Pancreas (tissue), 10 donors: ENCODE results near the gene TEX22. TPM values are rescaled to one million over a fixed set of nuclear protein-coding genes. Genes with fewer than 3 reads are reported as not detected.
A peak's percentile ranks its signal among the peaks of the same experiment; 100 is the strongest.

ENCODE experiments used
- ATAC-seq, 4 donors: fragments of 200-7000 bp; cut with Tn5 transposase; one replicate each; pipeline versions ENCODE4 v1.8.0 to v1.9.1; 2020; ENCODE audit warnings: mild to moderate bottlenecking in 4 of 4, moderate library complexity in 4 of 4
- DNase-seq, 6 donors: peaks; one replicate each; pipeline ENCODE4 v3.0.0-alpha.2; 2020
- FAIRE-seq: peaks from 2 replicates; lab custom pipeline; 2012; peaks lifted over from hg19 to GRCh38; lab: Jason Lieb, UNC
- H3K27ac ChIP-seq, 4 donors: fragments of 200-600 bp; sonication (generic); 1 replicate in 3 of 4; 2 replicates in 1 of 4; pipeline versions ENCODE4 v1.5.0 to v1.8.0; 2020
- H3K27me3 ChIP-seq, 4 donors: fragments of 200-600 bp; one replicate each; pipeline ENCODE4 v1.8.0; 2021
- H3K36me3 ChIP-seq, 3 donors: fragments of 200-600 bp; sonication (generic) in 1 of 3; one replicate each; pipeline versions ENCODE4 v1.5.0 to v1.8.0; 2020 to 2021
- H3K4me1 ChIP-seq, 3 donors: fragments of 200-600 bp; one replicate each; pipeline ENCODE4 v1.8.0; 2021
- H3K4me3 ChIP-seq, 4 donors: fragments of 200-600 bp; sonication (generic) in 2 of 4; one replicate each; pipeline versions ENCODE4 v1.5.0 to v1.8.0; 2020 to 2021
- H3K9me3 ChIP-seq, 4 donors: fragments of 200-600 bp; one replicate each; pipeline ENCODE4 v1.8.0; 2021
- CTCF ChIP-seq, 4 donors: fragments of 200-600 bp; sonication (generic) in 3 of 4; IDR thresholded peaks; one replicate each; pipeline versions ENCODE4 v1.5.0 to v1.8.0; 2021; ENCODE audit warnings: antibody characterized with exemption in 4 of 4
- WGBS, 2 donors: extraction: QIAGEN DNeasy Blood & Tissue Kit; methylation state at CpG; one replicate each; pipeline ENCODE4 v1.1.7; 2013; 5-methylcytosine and 5-hydroxymethylcytosine counted together
- intact Hi-C, 3 donors: fragments of 100-400 bp; cut with DNase I; formaldehyde crosslinking; loops; one replicate each; pipeline versions ENCODE4 v1.11.1 to v1.14.2; 2022
- polyA plus RNA-seq, 2 donors: library from polyadenylated mRNA; stranded (reverse); fragments of 200-250 nt; gene quantifications; one replicate each; pipeline ENCODE4 v1.2.3, GENCODE V29; 2013
- total RNA-seq, 6 donors: library from RNA; stranded (reverse); fragmentation: NEBNext Ultra II Directional in 4 of 6; extraction: Animal tissue kit (Norgen Biotek cat#: 25700) in 4 of 6; gene quantifications; one replicate each; pipeline versions ENCODE4 v1.2.1 to v1.2.4, GENCODE V29; 2021 to 2023
- donor health status: healthy with polysubstance abuse.
- donor health status: DM: no; HTN: no; CAD: no; lungs with moderate emphysema.
- donor health status: DM: no; HTN: no; CAD: no.
- donor health status: control.
- donor health status: control.
- donor health status: Bipolar disorder and iron deficiency.
- donor health status: DM: yes; HTN: yes; CAD: no.
- donor health status: DM: no; HTN: no; CAD: no.
- donor health status: DM: no; HTN: no; CAD: no.
- donor health status: DM: yes; HTN: yes; CAD: no.

Gene TEX22
- total and polyA plus RNA-seq, 8 donors = 0.14 to 2.4 (median 1.1) TPM

DNA sequence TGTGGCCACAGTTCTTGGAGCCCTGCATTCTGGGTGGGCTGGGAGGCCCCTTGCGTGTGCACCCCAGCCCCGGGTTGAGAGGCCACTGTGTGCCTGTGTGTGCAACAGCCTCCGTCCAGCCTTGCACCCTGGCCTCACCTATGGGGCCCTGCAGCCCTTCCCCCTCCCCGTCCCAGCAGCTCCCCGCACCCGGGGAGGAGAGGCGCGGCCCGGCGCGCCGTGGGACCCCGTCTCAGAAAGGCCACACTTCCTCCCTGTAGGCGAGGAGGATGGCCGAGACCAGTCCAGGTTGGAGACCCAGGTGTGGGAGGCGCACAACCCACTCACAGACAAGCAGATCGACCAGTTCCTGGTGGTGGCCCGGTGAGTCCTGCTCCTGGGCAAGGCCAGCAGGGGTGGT, 59.7 kb downstream of the TEX22 start:
- H3K4me1 ChIP-seq = no peaks in the 10 kb centered on the region
- H3K27ac ChIP-seq = no peak overlapping the region
- no peak for TF ChIP-seq CTCF (IDR thresholded peaks at IDR 0.05)
- intact Hi-C loops = no loop called here
- FAIRE-seq (no peak), DNase-seq (peak in 1 of 6 donors; percentile 22), ATAC-seq (no peak)
- H3K27me3 ChIP-seq = no peaks in the 10 kb centered on the region
- H3K4me3 ChIP-seq = no peak overlapping the region
- no peaks in the 10 kb centered on the region for H3K9me3 ChIP-seq
- H3K36me3 ChIP-seq = peaks cover 0 to 35% (median 10%) of the 10 kb centered on the region in 3 donors
- WGBS, 2 donors = 87 to 88% methylated on average over 16 to 18 of the region's 18 CpGs

DNA sequence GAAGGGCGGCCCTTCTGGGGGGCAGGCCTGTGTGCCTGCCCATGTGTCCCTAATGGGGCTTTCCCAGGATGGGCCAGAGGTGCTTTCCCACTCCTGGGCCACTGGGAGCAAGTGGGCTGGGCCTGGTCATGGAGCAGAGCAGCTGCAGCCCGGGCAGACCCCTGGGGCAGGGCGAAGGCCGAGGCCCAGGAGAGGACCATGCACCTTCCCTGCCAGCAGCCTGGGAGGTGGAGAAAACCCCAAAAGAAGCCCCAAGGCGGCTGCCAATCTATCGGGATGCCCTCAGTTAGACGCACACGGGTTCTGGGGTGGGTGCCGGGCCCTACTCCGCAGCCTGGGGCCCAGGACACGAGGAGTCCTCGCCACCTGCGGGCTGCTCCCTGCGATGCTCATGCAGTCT, 60.2 kb downstream of the TEX22 start:
- Histone ChIP-seq H3K36me3 (peaks cover 0 to 38% (median 15%) of the 10 kb centered on the region in 3 donors), H3K4me1 (no peaks in the 10 kb centered on the region), H3K27me3 (no peaks in the 10 kb centered on the region), H3K4me3 (no peak overlapping the region), H3K9me3 (no peaks in the 10 kb centered on the region), H3K27ac (no peak overlapping the region)
- ATAC-seq (no peak), DNase-seq (peak in 2 of 6 donors; percentile 18 to 64), FAIRE-seq (no peak)
- intact Hi-C loops = no loop called here
- no peak for TF ChIP-seq CTCF (IDR thresholded peaks at IDR 0.05)
- WGBS, 2 donors = 89 to 92% methylated on average over 14 of the region's 14 CpGs

DNA sequence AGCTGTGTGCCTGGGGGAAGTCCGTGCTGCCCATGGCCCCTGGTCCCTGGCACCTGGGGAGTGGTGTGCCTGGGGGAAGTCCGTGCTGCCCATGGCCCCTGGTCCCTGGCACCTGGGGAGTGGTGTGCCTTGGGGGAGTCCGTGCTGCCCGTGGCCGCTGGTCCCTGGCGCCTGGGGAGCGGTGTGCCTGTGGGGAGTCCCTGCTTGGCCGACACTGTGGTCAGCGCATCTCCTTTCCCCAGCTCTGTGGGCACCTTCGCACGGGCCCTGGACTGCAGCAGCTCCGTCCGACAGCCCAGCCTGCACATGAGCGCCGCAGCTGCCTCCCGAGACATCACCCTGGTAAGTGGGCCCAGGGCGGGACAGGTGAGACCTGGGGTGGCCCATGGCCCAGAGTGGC, 61.8 kb downstream of the TEX22 start:
- WGBS, 2 donors = 97 to 98% methylated on average over 14 to 17 of the region's 17 CpGs
- Histone ChIP-seq H3K4me1 (no peaks in the 10 kb centered on the region), H3K9me3 (no peaks in the 10 kb centered on the region), H3K27me3 (no peaks in the 10 kb centered on the region), H3K36me3 (peaks cover 0 to 39% (median 17%) of the 10 kb centered on the region in 3 donors), H3K27ac (no peak overlapping the region), H3K4me3 (no peak overlapping the region)
- no peak for DNase-seq
- no peak for ATAC-seq
- no peak for TF ChIP-seq CTCF (IDR thresholded peaks at IDR 0.05)
- intact Hi-C loops = no loop called here
- no peak for FAIRE-seq

GRCh38 chr14:105460616-105461015, 62.3 kb downstream of the TEX22 start:
- FAIRE-seq (no peak), DNase-seq (no peak), ATAC-seq (no peak)
- H3K9me3 ChIP-seq = no peaks in the 10 kb centered on the region
- peaks cover 0 to 35% (median 18%) of the 10 kb centered on the region in 3 donors for H3K36me3 ChIP-seq
- H3K4me3 ChIP-seq = no peak overlapping the region
- no peaks in the 10 kb centered on the region for H3K27me3 ChIP-seq
- WGBS, 2 donors = 93 to 94% methylated on average over 17 of the region's 17 CpGs
- no peaks in the 10 kb centered on the region for H3K4me1 ChIP-seq
- intact Hi-C loops = no loop called here
- TF ChIP-seq CTCF (IDR thresholded peaks at IDR 0.05) = no peak
- H3K27ac ChIP-seq = no peak overlapping the region

GRCh38 chr14:105461903-105462302, 63.6 kb downstream of the TEX22 start:
- WGBS, 2 donors = 97% methylated on average over 18 of the region's 18 CpGs
- FAIRE-seq = no peak
- no peak for TF ChIP-seq CTCF (IDR thresholded peaks at IDR 0.05)
- Histone ChIP-seq H3K27me3 (no peaks in the 10 kb centered on the region), H3K36me3 (peaks cover 0 to 29% (median 18%) of the 10 kb centered on the region in 3 donors), H3K4me3 (no peak overlapping the region), H3K4me1 (no peaks in the 10 kb centered on the region), H3K9me3 (no peaks in the 10 kb centered on the region), H3K27ac (no peak overlapping the region)
- intact Hi-C loops = no loop called here
- DNase-seq = no peak
- ATAC-seq = no peak

Other genes with a start within 250 kb of the TEX22 start
- 10 to 100 TPM in 4 of 6 donors, 1 to 10 TPM in 2; 9.9 to 16.8 (median 10.7) TPM for gene JAG2, start 229.8 kb upstream of the TEX22 start, total RNA-seq
- gene JAG2, start 229.8 kb upstream of the TEX22 start, polyA plus RNA-seq = 10 to 100 TPM; 25.3 to 38.3 TPM
- gene NUDT14, start 217.2 kb upstream of the TEX22 start, total RNA-seq = 10 to 100 TPM; 24.7 to 36.6 (median 30.4) TPM
- 10 to 100 TPM; 47.8 to 64.9 TPM for gene NUDT14, start 217.2 kb upstream of the TEX22 start, polyA plus RNA-seq
- 10 to 100 TPM in 1 of 6 donors, 1 to 10 TPM in 5; 4.3 to 12.5 (median 6.7) TPM for gene BTBD6, start 150.0 kb upstream of the TEX22 start, total RNA-seq
- 10 to 100 TPM; 20.1 to 44.5 TPM for gene BTBD6, start 150.0 kb upstream of the TEX22 start, polyA plus RNA-seq
- 10 to 100 TPM; 13.6 to 25.4 (median 19.3) TPM for gene BRF1, start 97.5 kb upstream of the TEX22 start, total RNA-seq
- gene BRF1, start 97.5 kb upstream of the TEX22 start, polyA plus RNA-seq = 10 to 100 TPM; 34.5 to 50.2 TPM
- gene PACS2, start 83.8 kb upstream of the TEX22 start, total RNA-seq = 10 to 100 TPM; 36.9 to 63.6 (median 46.2) TPM
- gene PACS2, start 83.8 kb upstream of the TEX22 start, polyA plus RNA-seq = 100 to 1,000 TPM in 1 of 2 donors, 10 to 100 TPM in 1; 77.7 to 128 TPM
- gene MTA1, start 21.3 kb downstream of the TEX22 start, total RNA-seq = 10 to 100 TPM; 34.8 to 68.6 (median 51.6) TPM
- gene MTA1, start 21.3 kb downstream of the TEX22 start, polyA plus RNA-seq = 100 to 1,000 TPM; 115 to 138 TPM
- gene CRIP2, start 76.3 kb downstream of the TEX22 start, total RNA-seq = 10 to 100 TPM; 12.9 to 37.4 (median 24.3) TPM
- 100 to 1,000 TPM in 1 of 2 donors, 10 to 100 TPM in 1; 99.5 to 223 TPM for gene CRIP2, start 76.3 kb downstream of the TEX22 start, polyA plus RNA-seq
- gene CRIP1, start 88.3 kb downstream of the TEX22 start, total RNA-seq = 10 to 100 TPM in 1 of 6 donors, 1 to 10 TPM in 5; 2.4 to 14.0 (median 9.0) TPM
- 10 to 100 TPM; 35.4 to 71.0 TPM for gene CRIP1, start 88.3 kb downstream of the TEX22 start, polyA plus RNA-seq
- 1 to 10 TPM; 2.0 to 5.2 (median 3.3) TPM for gene TEDC1, start 92.7 kb downstream of the TEX22 start, total RNA-seq
- gene TEDC1, start 92.7 kb downstream of the TEX22 start, polyA plus RNA-seq = 10 to 100 TPM; 18.1 to 21.5 TPM
- gene TMEM121, start 128.0 kb downstream of the TEX22 start, total RNA-seq = 1 to 10 TPM in 5 of 6 donors, under 1 TPM in 1; 0.92 to 3.3 (median 1.8) TPM
- 1 to 10 TPM; 1.2 to 2.5 TPM for gene TMEM121, start 128.0 kb downstream of the TEX22 start, polyA plus RNA-seq